Activated naive CD4-positive, alpha-beta T cell treated with anti-CD3 and anti-CD28 coated beads, Interleukin-2, amount 50 U/mL, for 24 hours (primary cell): Measurements from ENCODE around the gene SUMO1.

Source experiments
- H3K27ac Mint-ChIP-seq: one replicate; pipeline ENCODE4 v1.8.0; 2021; ENCODE audit warnings: mild to moderate bottlenecking, mixed read lengths
- H3K27me3 Mint-ChIP-seq: one replicate; pipeline ENCODE4 v1.8.0; 2021; ENCODE audit warnings: mixed read lengths
- H3K36me3 Mint-ChIP-seq: one replicate; pipeline ENCODE4 v1.8.0; 2021; ENCODE audit warnings: mixed read lengths
- H3K4me1 Mint-ChIP-seq: one replicate; pipeline ENCODE4 v1.8.0; 2021; ENCODE audit warnings: mixed read lengths
- H3K4me3 Mint-ChIP-seq: one replicate; pipeline ENCODE4 v1.8.0; 2021; ENCODE audit warnings: mild to moderate bottlenecking, mixed read lengths
- H3K9me3 Mint-ChIP-seq: one replicate; pipeline ENCODE4 v1.8.0; 2021; ENCODE audit warnings: mixed read lengths

SUMO1 gene

GRCh38 chr2:202221873-202222272, 16.5 kb downstream of the SUMO1 start:
- Mint-ChIP-seq H3K9me3 (no peaks in the 10 kb centered on the region), H3K27me3 (no peaks in the 10 kb centered on the region), H3K4me1 (peaks cover 60% of the 10 kb centered on the region), H3K27ac (no peak overlapping the region), H3K4me3 (no peak overlapping the region), H3K36me3 (peaks cover 7% of the 10 kb centered on the region)

GRCh38 chr2:202215179-202215578, 23.2 kb downstream of the SUMO1 start:
- Mint-ChIP-seq H3K27me3 (no peaks in the 10 kb centered on the region), H3K4me1 (peaks cover 18% of the 10 kb centered on the region), H3K36me3 (peaks cover 5% of the 10 kb centered on the region), H3K4me3 (no peak overlapping the region), H3K27ac (no peak overlapping the region), H3K9me3 (no peaks in the 10 kb centered on the region)

- no peak overlapping the region for H3K4me3 Mint-ChIP-seq
- no peaks in the 10 kb centered on the region for H3K4me1 Mint-ChIP-seq
- peaks cover 13% of the 10 kb centered on the region for H3K36me3 Mint-ChIP-seq
- H3K27ac Mint-ChIP-seq, result no peak overlapping the region
- no peaks in the 10 kb centered on the region for H3K9me3 Mint-ChIP-seq
- no peaks in the 10 kb centered on the region for H3K27me3 Mint-ChIP-seq
Observed at GRCh38 chr2:202208526-202208925, 29.9 kb downstream of the SUMO1 start.

- Mint-ChIP-seq H3K27ac (no peak overlapping the region), H3K36me3 (peaks cover 16% of the 10 kb centered on the region), H3K9me3 (no peaks in the 10 kb centered on the region), H3K4me1 (no peaks in the 10 kb centered on the region), H3K27me3 (peaks cover 1% of the 10 kb centered on the region), H3K4me3 (no peak overlapping the region)
Observed at GRCh38 chr2:202204855-202205254, 33.5 kb downstream of the SUMO1 start.

GRCh38 chr2:202203348-202203747, 35.0 kb downstream of the SUMO1 start:
- Mint-ChIP-seq H3K9me3 (no peaks in the 10 kb centered on the region), H3K4me1 (no peaks in the 10 kb centered on the region), H3K36me3 (peaks cover 14% of the 10 kb centered on the region), H3K4me3 (no peak overlapping the region), H3K27ac (no peak overlapping the region), H3K27me3 (peaks cover 1% of the 10 kb centered on the region)

- Mint-ChIP-seq H3K27me3 (peaks cover 4% of the 10 kb centered on the region), H3K4me3 (no peak overlapping the region)
Observed at GRCh38 chr2:202201220-202202160, 36.9 kb downstream of the SUMO1 start.

GRCh38 chr2:202196727-202197126, 41.7 kb downstream of the SUMO1 start:
- no peaks in the 10 kb centered on the region for H3K9me3 Mint-ChIP-seq
- peaks cover 2% of the 10 kb centered on the region for H3K36me3 Mint-ChIP-seq

More at GRCh38 chr2:202201220-202202160, 36.9 kb downstream of the SUMO1 start:
- Mint-ChIP-seq H3K36me3 (peaks cover 9% of the 10 kb centered on the region), H3K4me1 (no peaks in the 10 kb centered on the region), H3K27ac (no peak overlapping the region), H3K9me3 (no peaks in the 10 kb centered on the region)

GRCh38 chr2:202194418-202194817, 44.0 kb downstream of the SUMO1 start:
- H3K4me3 Mint-ChIP-seq, result no peak overlapping the region
- no peaks in the 10 kb centered on the region for H3K9me3 Mint-ChIP-seq
- peaks cover 7% of the 10 kb centered on the region for H3K27me3 Mint-ChIP-seq
- no peaks in the 10 kb centered on the region for H3K36me3 Mint-ChIP-seq
- H3K4me1 Mint-ChIP-seq, result no peaks in the 10 kb centered on the region
- no peak overlapping the region for H3K27ac Mint-ChIP-seq

More at GRCh38 chr2:202196727-202197126, 41.7 kb downstream of the SUMO1 start:
- no peaks in the 10 kb centered on the region for H3K4me1 Mint-ChIP-seq
- no peak overlapping the region for H3K4me3 Mint-ChIP-seq
- no peak overlapping the region for H3K27ac Mint-ChIP-seq
- peaks cover 9% of the 10 kb centered on the region for H3K27me3 Mint-ChIP-seq

GRCh38 chr2:202193881-202194353, 44.5 kb downstream of the SUMO1 start:
- no peaks in the 10 kb centered on the region for H3K9me3 Mint-ChIP-seq
- no peaks in the 10 kb centered on the region for H3K4me1 Mint-ChIP-seq
- H3K27me3 Mint-ChIP-seq, result peaks cover 7% of the 10 kb centered on the region
- no peak overlapping the region for H3K4me3 Mint-ChIP-seq
- H3K27ac Mint-ChIP-seq, result no peak overlapping the region
- no peaks in the 10 kb centered on the region for H3K36me3 Mint-ChIP-seq

- Mint-ChIP-seq H3K27me3 (peaks cover 7% of the 10 kb centered on the region), H3K27ac (no peak overlapping the region), H3K4me3 (no peak overlapping the region), H3K9me3 (no peaks in the 10 kb centered on the region), H3K4me1 (no peaks in the 10 kb centered on the region), H3K36me3 (no peaks in the 10 kb centered on the region)
Observed at GRCh38 chr2:202193305-202193704, 45.1 kb downstream of the SUMO1 start.

- Mint-ChIP-seq H3K27me3 (peaks cover 3% of the 10 kb centered on the region), H3K9me3 (no peaks in the 10 kb centered on the region), H3K4me1 (no peaks in the 10 kb centered on the region), H3K4me3 (no peak overlapping the region), H3K27ac (no peak overlapping the region), H3K36me3 (no peaks in the 10 kb centered on the region)
Observed at GRCh38 chr2:202187570-202187969, 50.8 kb downstream of the SUMO1 start.

- H3K4me3 Mint-ChIP-seq, result no peak overlapping the region
Observed at GRCh38 chr2:202186641-202187202, 51.7 kb downstream of the SUMO1 start.

GRCh38 chr2:202185156-202185555, 53.2 kb downstream of the SUMO1 start:
- H3K27ac Mint-ChIP-seq, result no peak overlapping the region
- peaks cover 4% of the 10 kb centered on the region for H3K27me3 Mint-ChIP-seq
- no peak overlapping the region for H3K4me3 Mint-ChIP-seq
- H3K36me3 Mint-ChIP-seq, result no peaks in the 10 kb centered on the region
- no peaks in the 10 kb centered on the region for H3K9me3 Mint-ChIP-seq
- H3K4me1 Mint-ChIP-seq, result no peaks in the 10 kb centered on the region

More at GRCh38 chr2:202186641-202187202, 51.7 kb downstream of the SUMO1 start:
- no peaks in the 10 kb centered on the region for H3K36me3 Mint-ChIP-seq
- no peaks in the 10 kb centered on the region for H3K9me3 Mint-ChIP-seq
- no peaks in the 10 kb centered on the region for H3K4me1 Mint-ChIP-seq
- H3K27ac Mint-ChIP-seq, result no peak overlapping the region
- peaks cover 4% of the 10 kb centered on the region for H3K27me3 Mint-ChIP-seq

GRCh38 chr2:202184557-202184956, 53.8 kb downstream of the SUMO1 start:
- no peaks in the 10 kb centered on the region for H3K36me3 Mint-ChIP-seq
- no peak overlapping the region for H3K4me3 Mint-ChIP-seq
- H3K27ac Mint-ChIP-seq, result no peak overlapping the region
- no peaks in the 10 kb centered on the region for H3K4me1 Mint-ChIP-seq
- peaks cover 4% of the 10 kb centered on the region for H3K27me3 Mint-ChIP-seq
- no peaks in the 10 kb centered on the region for H3K9me3 Mint-ChIP-seq

- H3K36me3 Mint-ChIP-seq, result no peaks in the 10 kb centered on the region
- no peak overlapping the region for H3K4me3 Mint-ChIP-seq
- no peaks in the 10 kb centered on the region for H3K4me1 Mint-ChIP-seq
- no peaks in the 10 kb centered on the region for H3K9me3 Mint-ChIP-seq
- no peak overlapping the region for H3K27ac Mint-ChIP-seq
- H3K27me3 Mint-ChIP-seq, result peaks cover 1% of the 10 kb centered on the region
Observed at GRCh38 chr2:202178346-202178958, 59.9 kb downstream of the SUMO1 start.
